Epithelial cell of esophagus (primary cell): ENCODE data around the gene L1CAM.

Experiments used
- DNase-seq: peaks from one replicate; pipeline ENCODE4 v3.0.0; 2010; ENCODE audit warnings: low read depth
- H3K4me3 ChIP-seq: 2 replicates; pipeline ENCODE4 v1.5.1; 2011; ENCODE audit warnings: mild to moderate bottlenecking, low read length, control low read depth
- TF ChIP-seq, protein P1 (sequence below): IDR thresholded peaks from 2 replicates; pipeline ENCODE4 v1.5.1; 2011; ENCODE audit warnings: low read depth, mild to moderate bottlenecking, low read length, control low read depth, inconsistent platforms; ENCODE audit not compliant: insufficient read depth; ENCODE audit errors: missing control alignments

L1CAM gene

DNA sequence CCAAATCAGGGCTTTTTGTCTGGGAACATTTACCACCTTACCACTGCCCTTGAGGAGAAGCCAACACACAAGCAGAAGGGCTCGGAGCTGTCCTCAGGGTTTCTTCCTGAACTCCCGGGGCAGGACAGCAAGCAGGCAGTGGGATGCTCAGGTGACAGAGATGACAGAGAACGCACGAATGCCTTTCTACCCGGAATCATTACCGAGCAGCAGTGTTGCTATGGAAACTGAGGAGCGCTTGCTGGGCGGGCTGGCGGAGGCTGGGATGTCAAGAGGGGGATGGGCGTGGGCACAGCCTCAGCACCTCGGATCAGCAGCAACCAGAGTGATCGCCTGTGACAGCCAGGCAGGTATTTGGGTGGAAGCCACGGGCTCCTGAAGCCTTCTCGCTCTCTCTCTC, 73.8 kb downstream of the L1CAM start:
- H3K4me3 ChIP-seq = no peak overlapping the region
- no peak for DNase-seq
- TF ChIP-seq, protein P1, sequence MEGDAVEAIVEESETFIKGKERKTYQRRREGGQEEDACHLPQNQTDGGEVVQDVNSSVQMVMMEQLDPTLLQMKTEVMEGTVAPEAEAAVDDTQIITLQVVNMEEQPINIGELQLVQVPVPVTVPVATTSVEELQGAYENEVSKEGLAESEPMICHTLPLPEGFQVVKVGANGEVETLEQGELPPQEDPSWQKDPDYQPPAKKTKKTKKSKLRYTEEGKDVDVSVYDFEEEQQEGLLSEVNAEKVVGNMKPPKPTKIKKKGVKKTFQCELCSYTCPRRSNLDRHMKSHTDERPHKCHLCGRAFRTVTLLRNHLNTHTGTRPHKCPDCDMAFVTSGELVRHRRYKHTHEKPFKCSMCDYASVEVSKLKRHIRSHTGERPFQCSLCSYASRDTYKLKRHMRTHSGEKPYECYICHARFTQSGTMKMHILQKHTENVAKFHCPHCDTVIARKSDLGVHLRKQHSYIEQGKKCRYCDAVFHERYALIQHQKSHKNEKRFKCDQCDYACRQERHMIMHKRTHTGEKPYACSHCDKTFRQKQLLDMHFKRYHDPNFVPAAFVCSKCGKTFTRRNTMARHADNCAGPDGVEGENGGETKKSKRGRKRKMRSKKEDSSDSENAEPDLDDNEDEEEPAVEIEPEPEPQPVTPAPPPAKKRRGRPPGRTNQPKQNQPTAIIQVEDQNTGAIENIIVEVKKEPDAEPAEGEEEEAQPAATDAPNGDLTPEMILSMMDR = no peak
